Endothelial cell of umbilical vein (primary cell): Measurements from ENCODE around the gene CPB2. TPM values are rescaled to one million over a fixed set of nuclear protein-coding genes. Genes with fewer than 3 reads are reported as not detected.

Experiments used
- BruUV-seq: library from RNA; stranded (reverse); fragments of 400-500 nt; replicated peaks from 2 replicates; lab custom pipeline; 2021; lab: Mats Ljungman, UMichigan
- CTCF ChIA-PET: fragments of 300-600, 350-600 bp; sonication (Branson Sonifier 250); formaldehyde crosslinking; loops from one replicate; lab custom pipeline; 2021; ENCODE audit warnings: antibody characterized with exemption, inconsistent platforms; lab: Charles Lee
- POLR2A ChIA-PET: fragments of 300-600, 350-600 bp; sonication (Branson Sonifier 250); formaldehyde crosslinking; loops from one replicate; lab custom pipeline; 2021; ENCODE audit warnings: antibody characterized with exemption, inconsistent platforms; lab: Charles Lee
- DNase-seq: peaks from one replicate; pipeline ENCODE4 v3.0.0-alpha.2; 2011; ENCODE audit warnings: low read depth, low spot score
- FAIRE-seq: peaks from 2 replicates; lab custom pipeline; 2011; peaks lifted over from hg19 to GRCh38; lab: Jason Lieb, UNC
- H2AFZ ChIP-seq: 2 replicates; pipeline ENCODE4 v1.6.0; 2012; ENCODE audit warnings: low read depth, low read length, control low read depth, inconsistent platforms
- H3K27ac ChIP-seq: 2 replicates; pipeline ENCODE4 v1.5.1; 2011; ENCODE audit warnings: low read depth, mild to moderate bottlenecking, control low read depth, low read length, moderate library complexity; ENCODE audit not compliant: insufficient read depth
- H3K27me3 ChIP-seq, 2 experiments: 2 replicates each; pipeline versions ENCODE4 v1.6.0 to v1.6.1; 2011; ENCODE audit warnings: low read length in 2 of 2, mixed read lengths in 1 of 2; ENCODE audit not compliant: control insufficient read depth in 2 of 2, insufficient read depth in 2 of 2
- H3K36me3 ChIP-seq, 2 experiments: 2 replicates in 1 of 2; 3 replicates in 1 of 2; pipeline ENCODE4 v1.5.1; 2011; ENCODE audit warnings: low read length in 2 of 2, mild to moderate bottlenecking in 1 of 2, moderate library complexity in 1 of 2; ENCODE audit not compliant: control insufficient read depth in 2 of 2, insufficient read depth in 2 of 2; ENCODE audit errors: extremely low read depth in 1 of 2
- H3K4me1 ChIP-seq: 3 replicates; pipeline ENCODE4 v1.5.1; 2011; ENCODE audit warnings: mild to moderate bottlenecking, low read length; ENCODE audit not compliant: control insufficient read depth, insufficient read depth; ENCODE audit errors: extremely low read depth
- H3K4me2 ChIP-seq: 2 replicates; pipeline ENCODE4 v1.6.1; 2011; ENCODE audit warnings: low read length, control low read depth, mixed read lengths; ENCODE audit not compliant: insufficient read depth
- H3K4me3 ChIP-seq, 3 experiments: fragments of 200-600 bp in 1 of 3; sonication (generic), shearing (Covaris generic) in 1 of 3; replicated peaks in 1 of 3; 2 replicates each; pipeline ENCODE4 v1.5.1; 2011 to 2016; ENCODE audit warnings: control low read depth in 3 of 3, low read length in 3 of 3, mild to moderate bottlenecking in 2 of 3, inconsistent platforms in 1 of 3, low read depth in 1 of 3, moderate library complexity in 1 of 3; ENCODE audit not compliant: insufficient read depth in 1 of 3
- H3K79me2 ChIP-seq: 2 replicates; pipeline ENCODE4 v1.6.0; 2012; ENCODE audit warnings: low read length, inconsistent platforms; ENCODE audit not compliant: control insufficient read depth, insufficient read depth
- H3K9ac ChIP-seq: replicated peaks from 2 replicates; pipeline ENCODE3; 2011; ENCODE audit warnings: low read length, control low read depth; ENCODE audit not compliant: insufficient read depth; ENCODE audit errors: extremely low read depth
- H3K9me1 ChIP-seq: replicated peaks from 3 replicates; pipeline ENCODE4 v1.6.0; 2011; ENCODE audit warnings: mild to moderate bottlenecking, low read length; ENCODE audit not compliant: control insufficient read depth, insufficient read depth; ENCODE audit errors: extremely low read depth
- H3K9me3 ChIP-seq: replicated peaks from 2 replicates; pipeline ENCODE4 v1.5.1; 2012; ENCODE audit warnings: low read length, inconsistent platforms; ENCODE audit not compliant: control insufficient read depth, insufficient read depth
- H4K20me1 ChIP-seq: replicated peaks from 2 replicates; pipeline ENCODE3; 2011; ENCODE audit warnings: mild to moderate bottlenecking, low read length; ENCODE audit not compliant: control insufficient read depth, insufficient read depth; ENCODE audit errors: extremely low read depth
- EZH2 ChIP-seq: IDR thresholded peaks from 2 replicates; pipeline ENCODE4 v1.6.1; 2012; ENCODE audit warnings: borderline replicate concordance, low read depth, mild to moderate bottlenecking, moderate library complexity, low read length, inconsistent platforms; ENCODE audit not compliant: severe bottlenecking
- FOS ChIP-seq: IDR thresholded peaks from 2 replicates; pipeline ENCODE4 v1.6.1; 2011; ENCODE audit warnings: mild to moderate bottlenecking, low read length, moderate library complexity, borderline replicate concordance; ENCODE audit not compliant: insufficient read depth
- GATA2 ChIP-seq: IDR thresholded peaks from 2 replicates; pipeline ENCODE4 v1.7.0; 2011; ENCODE audit warnings: low read depth, mild to moderate bottlenecking, moderate library complexity, mixed read lengths, low read length; ENCODE audit not compliant: insufficient read length, insufficient read depth
- JUN ChIP-seq: IDR thresholded peaks from 2 replicates; pipeline ENCODE4 v1.6.1; 2011; ENCODE audit warnings: borderline replicate concordance, low read depth; ENCODE audit not compliant: insufficient read length, insufficient read depth
- MYC ChIP-seq: IDR thresholded peaks from one replicate; pipeline ENCODE4 v1.6.1; 2011; ENCODE audit warnings: mild to moderate bottlenecking, low read depth, low read length
- POLR2A ChIP-seq: IDR thresholded peaks from 2 replicates; pipeline ENCODE4 v1.6.1; 2012; ENCODE audit warnings: low read depth, mild to moderate bottlenecking, control low read depth, low read length
- POLR2AphosphoS5 ChIP-seq: IDR thresholded peaks from 2 replicates; pipeline ENCODE4 v1.6.1; 2012; ENCODE audit warnings: low read depth, mild to moderate bottlenecking, control low read depth, low read length, moderate library complexity; ENCODE audit not compliant: insufficient read depth
- dilution Hi-C: fragments of 300-500 bp; cut with MboI; formaldehyde crosslinking; loops from one replicate; pipeline ENCODE4 v1.15.0; 2019; ENCODE audit warnings: low sequenced_read_pairs; ENCODE audit not compliant: extremely low pct_ligation_motif_present
- intact Hi-C: fragments of 100-400 bp; cut with micrococcal nuclease; formaldehyde crosslinking; loops from one replicate; pipeline ENCODE4 v1.10.0; 2022
- polyA plus RNA-seq, 4 experiments: library from polyadenylated mRNA; depleted of rRNA in 3 of 4; stranded (reverse) in 3 of 4; unstranded in 1 of 4; fragments of >200 nt; gene quantifications; 2 replicates each; pipeline versions ENCODE4 v1.2.1 to v1.2.3, GENCODE V29; 2011 to 2012; ENCODE audit warnings: missing spikeins in 1 of 4
- total RNA-seq: library from RNA; stranded (reverse); gene quantifications from 2 replicates; pipeline ENCODE4 v1.2.3, GENCODE V29; 2021
- TF ChIP-seq, protein P1 (sequence below), 2 donors: IDR thresholded peaks; 1 replicate in 1 of 2; 2 replicates in 1 of 2; pipeline ENCODE4 v1.5.1; 2011; ENCODE audit warnings: low read length in 2 of 2, mild to moderate bottlenecking in 2 of 2, moderate library complexity in 2 of 2, control low read depth in 1 of 2, inconsistent platforms in 1 of 2, low read depth in 1 of 2; ENCODE audit not compliant: insufficient read depth in 1 of 2; ENCODE audit errors: extremely low read depth in 1 of 2
- TF ChIP-seq, protein P2 (sequence below): IDR thresholded peaks from 2 replicates; pipeline ENCODE4 v1.6.1; 2011; ENCODE audit not compliant: insufficient read depth, insufficient read length

The CPB2 gene
- total and polyA plus RNA-seq, 2 donors (not counting 3 experiments of a cell fraction or from before 2014, with no cell fraction given): not detected

DNA sequence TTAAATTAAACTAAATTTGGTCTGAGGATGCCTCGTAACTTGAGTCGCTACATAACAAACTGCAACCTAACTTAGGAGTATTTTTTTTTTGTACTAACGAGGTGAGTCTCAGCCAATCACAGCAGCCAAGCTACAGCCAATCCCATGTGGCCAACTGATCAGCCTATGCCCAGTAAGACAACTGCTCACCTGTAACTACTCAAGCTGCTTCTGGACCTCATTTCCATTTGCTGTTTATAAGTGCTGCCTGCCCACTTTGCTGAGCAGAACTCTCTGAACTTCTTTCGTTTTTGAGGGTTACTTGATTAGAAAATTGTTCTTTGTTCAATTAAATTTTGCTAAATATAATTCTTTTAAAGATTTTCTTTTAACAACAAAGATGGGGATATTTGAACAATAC, 3.8 kb downstream of the CPB2 start:
- Histone ChIP-seq H3K9me1 (no peaks in the 10 kb centered on the region), H3K4me2 (no peak overlapping the region), H3K9ac (no peak overlapping the region), H3K36me3 (no peaks in the 10 kb centered on the region), H4K20me1 (no peaks in the 10 kb centered on the region), H2AFZ (no peak overlapping the region), H3K27ac (no peak overlapping the region), H3K4me3 (no peak overlapping the region), H3K79me2 (no peaks in the 10 kb centered on the region), H3K9me3 (no peaks in the 10 kb centered on the region), H3K27me3 (peaks cover 5 to 9% of the 10 kb centered on the region in 2 experiments), H3K4me1 (no peaks in the 10 kb centered on the region)
- BruUV-seq: no TSS peak
- POLR2A ChIA-PET: no interaction called here
- TF ChIP-seq POLR2AphosphoS5 (no peak), MYC (no peak), EZH2 (no peak)
- no peak for DNase-seq
- CTCF ChIA-PET: no interaction called here
- intact Hi-C loops (no loop called here), dilution Hi-C loops (no loop called here)
- FAIRE-seq: no peak

DNA sequence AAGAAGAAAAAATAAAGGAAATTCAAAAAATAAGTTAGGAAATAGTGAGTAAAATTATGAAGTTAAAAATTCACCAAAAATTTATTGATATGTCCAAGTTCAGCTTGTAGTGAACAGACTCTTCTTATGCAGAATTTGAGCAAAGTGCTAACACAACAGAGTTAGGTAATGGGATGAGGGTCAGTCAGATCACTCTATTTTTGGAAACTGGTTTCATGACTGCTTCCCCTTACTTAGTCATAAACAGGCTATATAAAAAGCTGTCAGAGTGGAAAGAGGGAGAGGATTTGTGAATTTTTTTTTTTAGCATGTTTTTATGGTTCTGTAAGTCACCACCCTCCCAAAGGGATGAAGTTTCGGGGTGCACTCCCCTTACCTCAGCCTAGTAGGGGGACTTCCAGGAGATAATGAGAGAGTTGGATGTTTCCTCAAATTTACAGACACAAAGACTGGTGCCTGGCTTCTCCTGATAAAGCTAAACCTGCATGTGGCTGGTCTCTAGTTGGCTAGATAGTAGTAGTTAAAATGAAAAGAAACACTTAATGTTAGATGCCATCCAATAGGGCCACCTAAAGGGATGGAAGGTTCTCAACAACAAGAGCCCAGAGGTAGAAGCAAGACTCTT, 4.5 kb downstream of the CPB2 start:
- no peaks in the 10 kb centered on the region for H3K4me1 ChIP-seq
- TF ChIP-seq GATA2 (no peak), MYC (no peak), FOS (no peak), POLR2AphosphoS5 (no peak), JUN (no peak), EZH2 (no peak), POLR2A (no peak)
- TF ChIP-seq, protein P1, sequence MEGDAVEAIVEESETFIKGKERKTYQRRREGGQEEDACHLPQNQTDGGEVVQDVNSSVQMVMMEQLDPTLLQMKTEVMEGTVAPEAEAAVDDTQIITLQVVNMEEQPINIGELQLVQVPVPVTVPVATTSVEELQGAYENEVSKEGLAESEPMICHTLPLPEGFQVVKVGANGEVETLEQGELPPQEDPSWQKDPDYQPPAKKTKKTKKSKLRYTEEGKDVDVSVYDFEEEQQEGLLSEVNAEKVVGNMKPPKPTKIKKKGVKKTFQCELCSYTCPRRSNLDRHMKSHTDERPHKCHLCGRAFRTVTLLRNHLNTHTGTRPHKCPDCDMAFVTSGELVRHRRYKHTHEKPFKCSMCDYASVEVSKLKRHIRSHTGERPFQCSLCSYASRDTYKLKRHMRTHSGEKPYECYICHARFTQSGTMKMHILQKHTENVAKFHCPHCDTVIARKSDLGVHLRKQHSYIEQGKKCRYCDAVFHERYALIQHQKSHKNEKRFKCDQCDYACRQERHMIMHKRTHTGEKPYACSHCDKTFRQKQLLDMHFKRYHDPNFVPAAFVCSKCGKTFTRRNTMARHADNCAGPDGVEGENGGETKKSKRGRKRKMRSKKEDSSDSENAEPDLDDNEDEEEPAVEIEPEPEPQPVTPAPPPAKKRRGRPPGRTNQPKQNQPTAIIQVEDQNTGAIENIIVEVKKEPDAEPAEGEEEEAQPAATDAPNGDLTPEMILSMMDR (IDR thresholded peaks at IDR 0.05; ENCODE audit: extremely low read depth in 1 of 2, insufficient read depth in 1 of 2, low read depth in 1 of 2, low read length in 2 of 2): no peak
- TF ChIP-seq, protein P2, sequence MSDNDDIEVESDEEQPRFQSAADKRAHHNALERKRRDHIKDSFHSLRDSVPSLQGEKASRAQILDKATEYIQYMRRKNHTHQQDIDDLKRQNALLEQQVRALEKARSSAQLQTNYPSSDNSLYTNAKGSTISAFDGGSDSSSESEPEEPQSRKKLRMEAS: no peak
- no peaks in the 10 kb centered on the region for H4K20me1 ChIP-seq
- DNase-seq: no peak
- H3K9me1 ChIP-seq: no peaks in the 10 kb centered on the region
- CTCF ChIA-PET: interaction anchor here (1.6 kb wide), 1 partner anchor 26 kb away, joined by 4 read pairs; no protein-coding TSS in a partner anchor
- no peak overlapping the region for H2AFZ ChIP-seq
- H3K79me2 ChIP-seq: no peaks in the 10 kb centered on the region
- no peak overlapping the region for H3K9ac ChIP-seq
- POLR2A ChIA-PET: no interaction called here
- no peak overlapping the region for H3K27ac ChIP-seq
- no peak overlapping the region for H3K4me3 ChIP-seq
- no peaks in the 10 kb centered on the region for H3K9me3 ChIP-seq
- no TSS peak for BruUV-seq
- no peak overlapping the region for H3K4me2 ChIP-seq
- no peaks in the 10 kb centered on the region for H3K36me3 ChIP-seq
- intact Hi-C loops: no loop called here
- no peak for FAIRE-seq
- peaks cover 5 to 9% of the 10 kb centered on the region in 2 experiments for H3K27me3 ChIP-seq
- dilution Hi-C loops: no loop called here
